ENCODE data around the gene ZNF212. TPM values are rescaled to one million over a fixed set of nuclear protein-coding genes. Genes with fewer than 3 reads are reported as not detected.

Gene ZNF212
- total and polyA plus RNA-seq, 9 of the 15 experiments (the other 6 are each of a cell fraction or from before 2014, with no cell fraction given), result 1.8 to 21.4 (median 7.2) TPM

DNA sequence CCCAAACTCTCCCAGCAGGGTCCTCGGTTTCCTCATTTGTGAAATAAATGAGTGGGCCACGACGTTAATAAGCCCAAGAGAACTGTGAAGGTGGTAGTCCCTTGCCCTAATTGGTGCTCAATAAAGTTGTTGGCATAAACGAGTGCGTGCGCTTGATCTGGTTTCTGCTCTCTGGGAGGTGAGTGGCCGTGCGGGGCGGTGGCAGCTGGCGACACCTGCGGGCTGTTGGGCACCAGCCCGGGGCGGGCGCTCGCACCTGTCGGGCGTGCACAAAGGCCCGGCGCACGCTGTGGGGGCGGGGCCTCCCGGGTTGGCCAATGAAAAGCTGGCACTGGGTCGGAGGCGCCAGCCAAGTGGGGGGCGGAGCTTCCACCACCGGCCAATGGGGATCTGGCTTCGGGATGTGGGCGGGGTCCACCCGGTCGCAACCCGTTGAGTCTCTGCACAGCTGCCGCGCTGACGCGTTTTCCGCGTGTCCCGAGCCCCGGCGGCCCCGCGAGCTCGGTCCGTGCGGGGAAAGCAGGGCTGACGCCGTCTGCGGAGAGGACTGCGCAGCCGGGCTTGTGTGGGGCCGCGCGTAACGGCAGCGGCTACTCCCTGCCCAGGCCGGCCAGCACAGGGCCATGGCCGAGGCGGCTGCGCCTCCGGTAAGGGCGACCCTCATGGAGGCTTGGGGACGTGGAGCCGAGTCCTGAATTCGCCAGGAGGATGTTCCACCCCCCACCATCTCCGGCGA is 45.6 kb downstream of the ZNF212 start (continued):
- TF ChIP-seq FOS (IDR thresholded peaks at IDR 0.05; ENCODE audit: extremely low read depth, insufficient read length) (no peak), MED1 (CRISPR knock-in tag; IDR thresholded peaks at IDR 0.05; ENCODE audit: borderline replicate concordance) (no peak), CREM (IDR thresholded peaks at IDR 0.05; ENCODE audit: low read depth) (peak; percentile 78), HDAC2 (IDR thresholded peaks at IDR 0.05) (no peak), TEAD1 (CRISPR knock-in tag; IDR thresholded peaks at IDR 0.05) (0 out of 4 replicates have a peak, but pooled peaks of 1 of the 2 experiments have one; percentile 30), PHTF2 (CRISPR knock-in tag; IDR thresholded peaks at IDR 0.05) (no peak), SMAD4 (CRISPR knock-in tag; conservative IDR thresholded peaks at IDR 0.05) (no peak), ZKSCAN8 (CRISPR knock-in tag; IDR thresholded peaks at IDR 0.05) (no peak), ZEB2 (IDR thresholded peaks at IDR 0.05) (no peak), HOXB6 (CRISPR knock-in tag; IDR thresholded peaks at IDR 0.05; ENCODE audit: borderline replicate concordance) (no peak), TAL1 (IDR thresholded peaks at IDR 0.05) (no peak), ZKSCAN1 (IDR thresholded peaks at IDR 0.05; ENCODE audit: low read depth, low read length) (no peak), ZNF77 (CRISPR knock-in tag; IDR thresholded peaks at IDR 0.05) (no peak), ETV6 (IDR thresholded peaks at IDR 0.05; ENCODE audit: borderline replicate concordance in 1 of 2, low read depth in 2 of 2, low read length in 1 of 2) (no peak), ETV6 (CRISPR knock-in tag; IDR thresholded peaks at IDR 0.05; ENCODE audit: borderline replicate concordance) (no peak), NCOA2 (IDR thresholded peaks at IDR 0.05; ENCODE audit: partially characterized antibody in 2 of 2) (no peak), ZNF253 (CRISPR knock-in tag; conservative IDR thresholded peaks at IDR 0.05) (no peak), ZNF165 (CRISPR knock-in tag; IDR thresholded peaks at IDR 0.05; ENCODE audit: borderline replicate concordance) (no peak), ETV5 (CRISPR knock-in tag; IDR thresholded peaks at IDR 0.05; ENCODE audit: low read depth) (0 out of 2 replicates have a peak, but pooled peaks have one; percentile 20), RBM14 (IDR thresholded peaks at IDR 0.05; ENCODE audit: borderline replicate concordance, insufficient read depth, low read depth, low read length) (0 out of 2 replicates have a peak, but pooled peaks have one; percentile 54)
- TF ChIP-seq, protein P1, sequence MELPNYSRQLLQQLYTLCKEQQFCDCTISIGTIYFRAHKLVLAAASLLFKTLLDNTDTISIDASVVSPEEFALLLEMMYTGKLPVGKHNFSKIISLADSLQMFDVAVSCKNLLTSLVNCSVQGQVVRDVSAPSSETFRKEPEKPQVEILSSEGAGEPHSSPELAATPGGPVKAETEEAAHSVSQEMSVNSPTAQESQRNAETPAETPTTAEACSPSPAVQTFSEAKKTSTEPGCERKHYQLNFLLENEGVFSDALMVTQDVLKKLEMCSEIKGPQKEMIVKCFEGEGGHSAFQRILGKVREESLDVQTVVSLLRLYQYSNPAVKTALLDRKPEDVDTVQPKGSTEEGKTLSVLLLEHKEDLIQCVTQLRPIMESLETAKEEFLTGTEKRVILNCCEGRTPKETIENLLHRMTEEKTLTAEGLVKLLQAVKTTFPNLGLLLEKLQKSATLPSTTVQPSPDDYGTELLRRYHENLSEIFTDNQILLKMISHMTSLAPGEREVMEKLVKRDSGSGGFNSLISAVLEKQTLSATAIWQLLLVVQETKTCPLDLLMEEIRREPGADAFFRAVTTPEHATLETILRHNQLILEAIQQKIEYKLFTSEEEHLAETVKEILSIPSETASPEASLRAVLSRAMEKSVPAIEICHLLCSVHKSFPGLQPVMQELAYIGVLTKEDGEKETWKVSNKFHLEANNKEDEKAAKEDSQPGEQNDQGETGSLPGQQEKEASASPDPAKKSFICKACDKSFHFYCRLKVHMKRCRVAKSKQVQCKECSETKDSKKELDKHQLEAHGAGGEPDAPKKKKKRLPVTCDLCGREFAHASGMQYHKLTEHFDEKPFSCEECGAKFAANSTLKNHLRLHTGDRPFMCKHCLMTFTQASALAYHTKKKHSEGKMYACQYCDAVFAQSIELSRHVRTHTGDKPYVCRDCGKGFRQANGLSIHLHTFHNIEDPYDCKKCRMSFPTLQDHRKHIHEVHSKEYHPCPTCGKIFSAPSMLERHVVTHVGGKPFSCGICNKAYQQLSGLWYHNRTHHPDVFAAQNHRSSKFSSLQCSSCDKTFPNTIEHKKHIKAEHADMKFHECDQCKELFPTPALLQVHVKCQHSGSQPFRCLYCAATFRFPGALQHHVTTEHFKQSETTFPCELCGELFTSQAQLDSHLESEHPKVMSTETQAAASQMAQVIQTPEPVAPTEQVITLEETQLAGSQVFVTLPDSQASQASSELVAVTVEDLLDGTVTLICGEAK (IDR thresholded peaks at IDR 0.05), result peak; percentile 46; the same call in 1 of the 2 replicates
- TF ChIP-seq, protein P1 (CRISPR knock-in tag; IDR thresholded peaks at IDR 0.05), result no peak

Measured in K562 (cell line).